C4-2B (cell line): ENCODE measurements around the gene TRANK1.

ENCODE experiments used
- ZFX ChIP-seq: fragments of 450-650 bp; IDR thresholded peaks from 2 replicates; pipeline ENCODE4 v1.6.1; 2017
- TF ChIP-seq, protein P1 (sequence below): fragments of 450-650 bp; conservative IDR thresholded peaks from 2 replicates; pipeline ENCODE4 v1.5.1; 2017; ENCODE audit warnings: mild to moderate bottlenecking

DNA sequence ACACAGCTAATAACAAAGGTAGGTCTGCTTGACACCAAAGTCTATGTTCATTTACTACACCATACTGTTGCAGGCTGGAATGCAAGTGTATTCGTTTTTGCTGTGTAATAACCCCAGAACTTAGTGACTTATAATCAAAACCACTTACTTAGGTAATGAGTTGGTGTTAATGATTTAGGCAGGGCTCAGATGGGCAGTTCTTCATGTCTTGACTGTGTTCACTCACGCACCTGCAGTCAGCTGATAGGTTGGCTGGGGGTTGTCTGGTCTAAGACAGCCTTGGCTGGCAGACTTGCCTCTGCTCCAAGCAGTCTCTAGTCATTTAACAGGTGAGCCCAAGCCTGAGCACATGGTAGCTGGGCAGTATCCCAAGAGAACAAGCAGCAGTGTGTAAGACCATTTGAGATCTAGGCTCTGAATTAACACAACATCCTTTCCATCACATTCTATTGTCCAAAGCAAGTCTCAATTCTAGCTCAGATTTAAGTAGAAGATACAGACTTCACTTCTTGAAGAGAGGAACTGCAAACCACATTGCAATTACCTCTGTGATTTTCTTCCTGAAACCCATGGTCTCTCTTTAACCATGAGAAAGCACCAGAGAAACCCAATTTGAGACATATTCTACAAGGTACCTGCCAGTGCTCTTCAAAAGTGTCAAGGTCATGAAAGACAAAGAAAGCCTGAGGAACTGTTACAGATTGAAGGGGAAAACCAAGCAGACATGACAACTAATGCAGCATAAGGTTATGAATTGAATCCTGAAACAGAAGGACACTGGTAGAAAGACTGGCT, 167.2 kb downstream of the TRANK1 start:
- TF ChIP-seq, protein P1, sequence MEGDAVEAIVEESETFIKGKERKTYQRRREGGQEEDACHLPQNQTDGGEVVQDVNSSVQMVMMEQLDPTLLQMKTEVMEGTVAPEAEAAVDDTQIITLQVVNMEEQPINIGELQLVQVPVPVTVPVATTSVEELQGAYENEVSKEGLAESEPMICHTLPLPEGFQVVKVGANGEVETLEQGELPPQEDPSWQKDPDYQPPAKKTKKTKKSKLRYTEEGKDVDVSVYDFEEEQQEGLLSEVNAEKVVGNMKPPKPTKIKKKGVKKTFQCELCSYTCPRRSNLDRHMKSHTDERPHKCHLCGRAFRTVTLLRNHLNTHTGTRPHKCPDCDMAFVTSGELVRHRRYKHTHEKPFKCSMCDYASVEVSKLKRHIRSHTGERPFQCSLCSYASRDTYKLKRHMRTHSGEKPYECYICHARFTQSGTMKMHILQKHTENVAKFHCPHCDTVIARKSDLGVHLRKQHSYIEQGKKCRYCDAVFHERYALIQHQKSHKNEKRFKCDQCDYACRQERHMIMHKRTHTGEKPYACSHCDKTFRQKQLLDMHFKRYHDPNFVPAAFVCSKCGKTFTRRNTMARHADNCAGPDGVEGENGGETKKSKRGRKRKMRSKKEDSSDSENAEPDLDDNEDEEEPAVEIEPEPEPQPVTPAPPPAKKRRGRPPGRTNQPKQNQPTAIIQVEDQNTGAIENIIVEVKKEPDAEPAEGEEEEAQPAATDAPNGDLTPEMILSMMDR = no peak
- no peak for TF ChIP-seq ZFX
